Activated naive CD8-positive, alpha-beta T cell treated with anti-CD3 and anti-CD28 coated beads, Interleukin-2, amount 50 U/mL, for 16 hours (primary cell): ENCODE data around the gene PRELID3B.
"Not testable (repeated sequence)": the region's sequence is repeated elsewhere in the genome, so short reads cannot be mapped to it uniquely, and the experiment has no call there.

Experiments used
- DNase-seq: peaks from one replicate; pipeline ENCODE4 v3.0.0-alpha.2; 2020; ENCODE audit warnings: low read depth, low spot score

The PRELID3B gene

DNA sequence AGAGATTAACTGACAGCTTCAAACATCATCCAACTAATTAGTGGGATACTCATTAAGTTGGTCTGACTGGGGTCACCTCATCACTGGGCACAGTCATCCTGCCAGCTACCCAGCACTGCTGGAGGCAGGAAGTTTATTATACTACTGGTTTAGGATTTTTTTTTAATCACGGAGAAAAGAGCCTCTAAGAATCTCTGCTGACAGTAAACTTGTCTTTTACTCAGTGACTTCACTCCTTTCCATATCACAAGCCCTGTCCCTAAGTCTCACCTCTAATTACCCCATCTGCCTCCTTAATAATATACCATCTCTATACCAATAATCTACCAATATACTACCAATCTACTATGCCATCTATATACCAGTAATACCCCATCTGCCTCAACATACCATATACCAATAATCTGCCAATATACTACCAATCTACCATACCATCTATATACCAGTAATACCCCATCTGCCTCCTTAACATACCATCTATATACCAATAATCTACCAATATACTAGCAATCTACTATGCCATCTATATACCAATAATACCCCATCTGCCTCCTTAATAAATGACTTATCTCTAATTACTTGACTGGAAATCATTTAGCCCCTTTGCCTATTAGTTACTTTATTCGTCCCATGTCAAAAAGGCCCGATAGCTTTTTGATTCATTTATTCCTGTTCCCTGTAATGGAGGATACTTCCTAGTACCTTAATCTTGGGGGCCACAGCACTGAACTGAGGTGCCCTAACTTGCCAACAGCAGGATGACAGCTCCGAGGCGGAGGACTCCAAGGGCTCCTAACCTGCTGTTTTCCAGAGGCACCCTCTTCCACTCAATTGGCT, 15.5 kb downstream of the PRELID3B start:
- DNase-seq, result no peak

DNA sequence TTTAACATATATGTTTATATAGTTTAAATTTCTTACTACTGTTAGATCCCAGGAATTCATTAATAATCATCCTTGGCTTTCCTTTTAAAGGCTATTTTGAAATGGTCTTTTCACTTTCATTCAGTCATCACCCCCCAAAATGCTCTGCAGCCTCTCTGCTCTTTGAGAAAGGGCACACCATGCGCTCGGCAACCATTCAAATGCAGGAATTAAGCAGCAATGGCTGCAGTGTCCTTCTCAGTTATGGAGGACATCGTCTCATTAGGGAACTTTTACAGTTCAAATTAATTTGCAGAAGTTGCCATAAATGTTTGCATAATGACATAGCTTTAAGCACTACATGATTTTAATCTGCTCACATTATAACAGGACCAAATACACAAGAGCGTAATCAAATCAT, 17.1 kb downstream of the PRELID3B start:
- DNase-seq, result no peak

DNA sequence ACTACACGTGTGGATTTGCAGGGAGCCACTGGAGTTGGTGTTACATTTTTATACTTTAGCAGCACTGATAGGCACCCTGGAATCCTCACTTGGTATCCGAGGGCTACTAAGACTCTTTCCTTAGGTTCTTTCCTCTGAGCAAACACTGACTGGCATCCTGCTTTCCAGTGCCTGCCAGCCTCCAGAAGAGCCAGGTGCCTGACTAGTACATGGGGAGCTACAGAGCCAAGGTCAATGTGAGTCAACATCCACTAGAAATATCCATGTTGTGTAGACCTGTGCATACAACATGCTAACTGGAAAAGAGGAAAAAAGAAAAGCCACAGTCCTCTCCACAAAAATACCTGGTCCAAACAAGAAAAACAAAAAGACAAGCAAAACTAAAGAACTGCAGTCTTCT, 17.5 kb downstream of the PRELID3B start:
- no peak for DNase-seq

DNA sequence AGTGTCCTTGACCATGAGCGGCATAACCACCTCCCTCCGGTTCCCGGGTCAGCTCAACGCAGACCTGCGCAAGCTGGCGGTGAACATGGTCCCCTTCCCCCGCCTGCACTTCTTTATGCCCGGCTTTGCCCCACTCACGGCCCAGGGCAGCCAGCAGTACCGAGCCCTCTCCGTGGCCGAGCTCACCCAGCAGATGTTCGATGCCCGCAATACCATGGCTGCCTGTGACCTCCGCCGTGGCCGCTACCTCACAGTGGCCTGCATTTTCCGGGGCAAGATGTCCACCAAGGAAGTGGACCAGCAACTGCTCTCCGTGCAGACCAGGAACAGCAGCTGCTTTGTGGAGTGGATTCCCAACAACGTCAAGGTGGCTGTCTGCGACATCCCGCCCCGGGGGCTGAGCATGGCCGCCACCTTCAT, 18.5 kb downstream of the PRELID3B start:
- no peak for DNase-seq

DNA sequence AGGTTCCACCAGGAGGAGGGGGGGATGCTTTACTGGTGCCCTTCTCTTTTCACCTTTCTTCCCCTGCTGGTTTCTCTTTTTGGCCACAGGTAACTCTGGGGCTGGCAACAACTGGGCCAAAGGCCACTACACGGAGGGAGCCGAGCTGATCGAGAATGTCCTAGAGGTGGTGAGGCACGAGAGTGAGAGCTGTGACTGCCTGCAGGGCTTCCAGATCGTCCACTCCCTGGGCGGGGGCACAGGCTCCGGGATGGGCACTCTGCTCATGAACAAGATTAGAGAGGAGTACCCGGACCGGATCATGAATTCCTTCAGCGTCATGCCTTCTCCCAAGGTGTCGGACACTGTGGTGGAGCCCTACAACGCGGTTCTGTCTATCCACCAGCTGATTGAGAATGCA, 19.0 kb downstream of the PRELID3B start:
- no peak for DNase-seq

DNA sequence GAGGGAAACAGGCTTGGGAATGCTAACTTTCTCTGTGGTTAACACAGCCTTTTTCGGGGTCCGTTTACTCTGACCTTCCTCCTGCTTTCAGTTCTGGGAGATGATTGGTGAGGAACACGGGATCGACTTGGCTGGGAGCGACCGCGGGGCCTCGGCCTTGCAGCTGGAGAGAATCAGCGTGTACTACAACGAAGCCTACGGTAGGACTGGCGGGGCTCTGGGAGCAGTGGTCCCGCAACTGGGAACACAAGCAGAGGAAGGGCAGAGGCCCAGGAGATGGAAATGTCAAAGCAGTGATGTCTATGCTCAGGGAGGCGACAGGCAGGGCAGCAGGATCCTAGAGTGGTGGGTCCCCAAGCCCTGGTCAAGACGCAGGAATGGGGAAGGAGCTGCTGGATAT, 19.8 kb downstream of the PRELID3B start:
- no peak for DNase-seq

DNA sequence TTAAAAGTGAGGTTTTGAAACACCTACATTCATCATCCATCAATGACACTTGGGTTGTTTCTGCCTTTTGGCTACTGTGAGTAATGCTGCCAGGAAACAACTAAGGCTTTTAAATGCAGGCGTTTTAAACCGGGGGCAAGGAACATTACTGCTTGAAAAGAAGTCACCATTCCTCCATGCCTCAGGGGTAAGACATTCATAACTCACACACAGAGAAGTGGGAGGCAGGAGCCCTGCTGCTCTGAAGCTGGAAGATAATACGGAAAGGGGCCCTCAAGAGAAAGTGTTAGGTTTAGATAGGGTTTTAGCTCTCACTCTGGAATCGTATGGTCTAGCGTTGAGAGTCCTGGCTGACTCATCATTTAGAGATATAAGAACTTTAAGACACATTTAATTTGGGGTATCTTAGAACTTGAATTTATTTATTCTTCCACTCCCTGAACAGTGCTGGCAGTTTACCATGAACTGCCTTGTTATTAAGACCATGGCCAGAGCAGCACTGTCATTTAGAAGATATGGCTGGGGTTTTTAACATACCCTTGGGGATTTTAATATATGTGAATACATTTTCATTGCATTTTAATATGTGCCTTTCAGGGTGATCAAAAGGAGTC, 21.5 kb downstream of the PRELID3B start:
- no peak for DNase-seq

DNA sequence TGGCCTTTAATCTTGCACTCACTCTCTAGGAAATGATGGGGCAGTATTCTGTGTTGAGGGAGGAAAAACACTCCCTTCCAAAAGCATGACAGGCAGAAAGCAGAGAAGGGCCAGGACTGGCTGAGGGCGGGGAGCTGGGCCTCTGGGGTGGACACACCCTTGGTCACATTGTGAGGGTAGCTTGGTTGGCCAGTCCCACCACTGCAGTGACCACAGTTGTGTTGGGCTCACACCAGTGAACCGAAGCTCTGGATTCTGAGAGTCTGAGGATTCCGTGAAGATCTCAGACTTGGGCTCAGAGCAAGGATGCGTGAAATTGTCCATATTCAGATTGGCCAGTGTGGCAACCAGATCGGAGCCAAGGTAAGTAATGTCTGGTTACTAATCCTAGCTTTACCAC, 23.4 kb downstream of the PRELID3B start, which contains the start of gene TUBB1:
TSS of gene TUBB1 (plus strand) at position 213 of the 400 bp plus-strand sequence. CDS start at position 307, 94 bp downstream.
- no peak for DNase-seq

DNA sequence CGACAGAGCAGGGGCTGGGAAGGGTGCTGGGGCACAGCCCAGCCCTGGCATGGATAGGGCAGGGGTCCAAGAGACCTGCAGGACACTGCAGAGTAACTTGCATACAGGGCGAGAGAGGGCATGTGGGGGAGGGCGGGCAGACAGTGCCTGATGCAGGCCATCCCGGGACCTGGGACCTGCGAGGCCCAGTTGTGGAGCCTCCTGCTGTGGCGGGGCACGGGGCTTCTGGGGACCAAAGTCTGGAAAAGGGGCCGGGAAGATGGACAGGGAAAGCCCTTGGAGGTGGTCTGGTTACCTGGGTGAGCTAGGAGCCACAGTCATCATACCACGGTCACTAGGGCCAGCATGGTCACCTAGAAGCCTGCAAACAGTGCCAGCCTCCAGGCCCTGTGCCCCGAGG, 23.8 kb downstream of the PRELID3B start:
- DNase-seq, result no peak

DNA sequence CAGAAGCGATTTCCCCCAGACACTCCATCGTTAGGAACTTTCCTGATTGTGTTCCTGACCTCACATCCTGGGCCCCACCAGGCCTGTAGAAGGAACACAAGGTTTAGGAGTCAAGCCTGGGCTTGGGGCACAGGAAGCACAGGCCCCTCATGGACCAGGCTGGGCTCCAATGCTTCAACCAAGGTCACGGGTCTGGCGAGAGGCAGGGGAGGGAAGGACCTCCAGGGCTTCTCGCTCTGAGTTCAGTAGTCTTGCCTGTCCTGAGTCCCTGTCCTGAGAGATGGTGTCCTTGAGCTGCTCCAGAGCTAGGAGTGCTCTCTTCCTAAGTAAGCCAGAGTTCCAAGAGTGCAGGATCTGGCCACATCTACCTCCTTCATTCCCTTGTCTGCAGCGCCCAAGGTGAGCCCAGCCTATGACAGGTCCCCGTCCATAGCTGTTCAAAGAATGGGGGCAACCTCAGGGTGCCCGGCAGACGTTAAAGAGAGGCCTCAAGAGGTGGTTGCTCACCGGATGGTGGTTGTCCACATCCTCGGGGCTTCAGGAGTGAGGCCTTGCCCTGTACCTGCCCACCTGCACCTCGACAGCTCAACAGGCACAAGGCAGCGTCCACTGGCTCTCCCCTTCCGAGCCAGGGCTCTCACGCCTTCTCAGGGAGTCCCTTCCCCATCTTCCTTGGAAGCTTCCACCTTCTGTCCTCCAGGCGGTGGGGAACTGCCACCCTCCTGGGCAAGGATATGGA, 24.9 kb downstream of the PRELID3B start:
- DNase-seq, result no peak

DNA sequence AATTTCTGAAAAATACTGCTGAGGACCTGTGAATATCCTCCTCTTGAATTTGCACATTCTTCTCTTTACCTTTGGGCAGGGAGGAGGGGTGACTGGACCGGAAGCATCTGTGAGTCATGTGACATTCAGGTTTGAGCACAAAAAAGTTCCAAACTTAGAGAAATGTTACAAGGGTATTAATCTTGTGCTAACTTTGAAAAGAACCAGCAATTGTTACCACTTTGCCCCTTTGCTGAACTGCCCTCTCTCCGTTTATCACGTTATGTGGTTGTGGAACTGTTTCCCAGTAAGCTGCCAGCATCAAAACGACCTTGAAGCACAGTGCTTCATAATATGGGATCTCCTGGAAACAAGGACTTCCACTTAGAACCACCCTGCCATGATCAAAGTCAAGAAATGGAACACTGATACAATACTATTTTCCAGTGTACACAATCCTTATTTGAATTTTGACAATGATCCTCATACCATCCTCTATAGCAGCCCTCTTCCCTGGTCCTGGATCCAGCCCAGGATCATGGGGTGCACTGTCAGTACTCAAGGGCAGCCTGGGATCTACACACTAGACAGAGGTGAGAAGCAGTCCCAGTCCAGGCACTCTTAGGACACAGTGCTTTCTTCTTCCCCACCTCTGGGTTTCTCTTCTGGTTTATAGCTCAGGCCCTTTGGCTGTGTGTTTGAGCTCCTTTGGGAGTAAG, 25.6 kb downstream of the PRELID3B start:
- no peak for DNase-seq

DNA sequence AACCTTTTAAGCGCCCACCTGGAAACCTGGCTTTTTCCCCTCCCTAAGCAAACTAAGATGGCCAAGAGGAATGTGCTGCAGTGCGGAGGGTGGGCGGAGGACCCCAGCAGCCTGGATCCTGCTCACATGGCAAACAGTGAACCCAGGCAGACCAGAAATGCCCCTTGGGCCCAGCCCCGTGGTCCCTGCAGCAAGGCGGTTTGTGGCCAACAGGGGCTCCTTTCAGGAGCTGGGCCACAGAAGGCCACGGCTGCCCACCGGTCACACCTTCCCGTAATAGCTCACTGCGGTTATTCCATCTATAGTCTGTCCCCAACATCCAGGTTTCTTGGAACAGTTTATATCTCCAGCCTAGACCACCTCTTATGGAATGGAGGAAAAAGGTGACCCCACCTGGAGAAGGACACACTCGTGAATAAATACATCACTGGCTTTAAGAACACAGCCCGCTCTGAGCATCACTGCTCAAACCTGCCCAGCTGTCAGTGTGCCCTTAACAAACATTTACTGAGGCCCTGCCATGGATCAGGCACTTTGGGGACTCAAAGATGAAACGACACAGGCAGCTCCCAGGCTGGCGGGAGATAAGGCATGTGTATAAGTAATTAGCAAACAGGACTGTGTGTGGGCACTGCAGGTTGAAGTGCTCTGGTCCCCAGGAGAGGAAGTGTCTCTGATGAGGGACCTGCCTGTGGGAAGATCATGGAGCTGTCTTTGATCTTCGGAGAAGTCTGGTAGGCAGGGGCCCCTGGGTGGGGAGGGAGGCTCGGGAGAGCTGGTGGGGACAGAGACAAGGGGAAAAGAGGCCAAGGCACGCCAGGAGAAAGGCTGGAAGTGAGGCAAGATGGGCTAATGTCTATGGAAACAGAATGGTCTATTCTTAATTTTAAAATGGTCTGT, 26.5 kb downstream of the PRELID3B start:
- DNase-seq, result no peak

DNA sequence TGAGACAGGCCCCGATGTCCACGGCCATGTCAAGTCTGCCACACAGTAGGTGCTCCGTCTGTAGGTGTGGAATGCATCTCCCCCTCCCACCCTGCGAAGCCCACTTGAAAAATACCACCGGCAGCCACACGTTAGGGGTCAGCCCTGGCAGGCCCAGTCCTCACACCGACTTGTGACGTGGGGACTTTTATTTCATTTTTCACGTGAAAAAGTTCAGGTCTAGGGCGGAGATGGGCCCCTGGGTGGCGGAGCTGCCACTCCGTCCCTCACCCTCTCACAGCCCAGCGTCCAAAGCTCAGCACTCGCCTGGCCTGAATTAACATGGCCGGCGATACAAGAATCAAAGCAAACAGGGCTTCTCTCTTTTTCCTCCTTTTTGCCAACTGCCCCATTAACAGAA, 27.2 kb downstream of the PRELID3B start:
- no peak for DNase-seq

DNA sequence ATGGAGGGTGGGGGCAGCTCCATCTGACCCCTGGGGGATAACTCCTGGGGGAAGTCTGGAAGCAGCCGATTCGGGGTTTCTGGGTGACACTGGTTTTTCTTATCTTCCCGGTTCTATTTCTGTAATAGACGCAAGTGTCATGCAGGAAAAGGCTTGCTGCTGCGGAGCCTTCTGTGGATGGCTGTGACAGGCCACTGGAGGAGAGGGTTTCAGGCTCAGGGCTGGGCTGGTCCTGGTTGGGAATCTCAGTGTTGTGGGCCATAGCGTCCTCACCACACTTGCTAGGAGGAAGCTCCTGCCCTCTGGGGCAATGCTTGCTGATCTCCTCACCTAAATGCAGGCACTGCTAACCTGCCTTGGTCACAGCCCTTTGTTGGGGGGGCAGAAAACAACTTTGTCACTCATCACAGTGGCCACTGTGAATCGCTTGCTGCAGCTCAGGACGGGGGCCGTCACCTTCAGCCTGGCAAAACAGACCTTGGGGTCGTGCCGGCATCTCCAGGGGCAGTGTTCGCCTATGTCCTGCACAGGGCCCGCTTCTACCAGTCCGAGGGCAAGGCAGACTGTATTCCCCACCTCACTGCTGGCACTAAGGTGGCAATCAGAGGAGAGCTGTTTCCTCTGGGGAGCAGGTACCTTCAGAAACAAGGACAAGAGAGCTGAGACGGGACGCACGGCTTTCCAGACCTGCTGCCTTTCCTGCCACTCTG, 27.8 kb downstream of the PRELID3B start:
- no peak for DNase-seq

DNA sequence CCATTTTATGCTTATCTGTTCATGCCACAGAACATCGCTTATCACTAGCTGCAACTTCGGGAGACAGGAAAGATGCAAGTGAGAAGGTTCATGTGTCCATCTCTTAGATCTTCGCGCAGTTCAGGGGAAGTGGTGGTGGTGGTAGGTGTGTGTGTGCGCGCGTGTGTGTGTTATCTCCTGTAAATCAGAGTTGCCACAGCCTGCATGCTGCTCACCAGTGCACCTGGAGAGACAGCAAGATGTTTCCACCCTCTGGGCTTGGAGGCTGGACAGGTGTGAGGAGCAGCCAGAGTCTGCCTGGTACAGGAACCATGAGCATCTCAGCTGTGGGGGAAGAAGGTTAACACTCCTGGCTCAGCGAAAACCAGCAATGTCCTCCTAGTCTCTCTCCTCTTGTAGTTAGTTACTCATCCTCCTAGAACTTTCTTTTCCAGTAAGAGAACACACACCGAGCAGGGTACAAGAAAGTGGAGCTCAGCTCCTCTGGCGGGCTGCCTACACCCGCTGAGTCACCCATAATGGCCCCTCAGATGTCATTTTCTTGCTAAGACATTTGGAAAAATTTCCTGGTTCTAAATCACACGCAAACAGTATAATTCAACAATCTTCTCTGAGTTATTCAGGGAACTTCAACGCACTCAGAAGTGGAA, 28.5 kb downstream of the PRELID3B start:
- no peak for DNase-seq

DNA sequence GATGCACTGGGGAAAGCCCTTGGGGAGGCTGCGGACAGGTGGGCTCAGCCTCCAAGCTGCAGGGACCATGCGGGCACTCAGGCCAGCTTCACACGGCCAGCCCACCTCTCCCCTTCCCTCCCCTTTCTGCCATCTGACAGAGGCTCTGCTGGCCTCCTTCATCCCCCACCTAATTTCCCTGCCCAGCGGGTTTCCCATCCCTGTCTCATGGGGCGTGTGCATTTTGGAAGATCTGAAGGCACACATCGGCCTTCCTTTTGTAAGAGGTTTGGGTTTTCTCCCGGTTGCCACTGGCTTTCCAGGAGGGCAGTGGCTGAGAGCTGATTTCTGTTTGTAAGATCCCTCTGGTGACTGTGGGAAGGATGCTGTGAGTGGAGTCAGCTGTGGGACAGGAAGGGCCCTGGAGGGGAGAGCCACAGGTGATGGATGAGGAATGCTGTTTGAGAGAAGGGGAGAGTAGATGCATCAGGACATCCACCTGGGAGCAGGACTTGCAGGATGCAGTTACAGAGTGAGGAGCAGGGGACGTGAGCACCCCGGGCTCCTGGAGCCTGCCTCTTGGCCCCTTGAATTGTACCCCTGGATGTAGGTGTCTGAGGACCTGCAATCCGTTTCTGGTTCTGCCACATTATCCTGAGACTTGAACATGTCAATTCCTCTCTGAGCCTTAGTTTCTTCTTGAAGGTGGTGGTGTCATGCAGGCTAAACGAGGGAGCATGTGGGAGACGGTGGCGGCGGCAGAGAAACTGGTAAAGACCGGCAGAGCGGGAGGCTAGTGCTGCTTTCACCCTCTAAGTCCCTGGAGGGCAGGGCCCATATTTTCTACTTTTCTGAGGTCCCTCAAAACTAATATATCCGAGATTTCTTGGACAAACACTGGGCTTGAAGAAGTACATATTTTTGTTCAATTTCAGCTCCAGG, 29.3 kb downstream of the PRELID3B start:
- DNase-seq, result no peak

DNA sequence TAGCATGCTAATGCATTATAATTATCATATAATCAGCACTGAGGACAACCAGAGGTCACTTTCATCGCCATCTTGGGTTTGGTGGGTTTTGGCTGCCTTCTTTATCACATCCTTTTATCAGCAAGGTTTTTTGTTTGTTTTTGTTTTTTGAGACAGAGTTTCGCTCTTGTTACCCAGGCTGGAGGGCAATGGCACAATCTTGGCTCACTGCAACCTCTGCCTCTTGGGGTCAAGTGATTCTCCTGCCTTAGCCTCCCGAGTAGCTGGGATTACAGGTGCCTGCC, 30.8 kb downstream of the PRELID3B start:
- not testable (repeated sequence) for DNase-seq

DNA sequence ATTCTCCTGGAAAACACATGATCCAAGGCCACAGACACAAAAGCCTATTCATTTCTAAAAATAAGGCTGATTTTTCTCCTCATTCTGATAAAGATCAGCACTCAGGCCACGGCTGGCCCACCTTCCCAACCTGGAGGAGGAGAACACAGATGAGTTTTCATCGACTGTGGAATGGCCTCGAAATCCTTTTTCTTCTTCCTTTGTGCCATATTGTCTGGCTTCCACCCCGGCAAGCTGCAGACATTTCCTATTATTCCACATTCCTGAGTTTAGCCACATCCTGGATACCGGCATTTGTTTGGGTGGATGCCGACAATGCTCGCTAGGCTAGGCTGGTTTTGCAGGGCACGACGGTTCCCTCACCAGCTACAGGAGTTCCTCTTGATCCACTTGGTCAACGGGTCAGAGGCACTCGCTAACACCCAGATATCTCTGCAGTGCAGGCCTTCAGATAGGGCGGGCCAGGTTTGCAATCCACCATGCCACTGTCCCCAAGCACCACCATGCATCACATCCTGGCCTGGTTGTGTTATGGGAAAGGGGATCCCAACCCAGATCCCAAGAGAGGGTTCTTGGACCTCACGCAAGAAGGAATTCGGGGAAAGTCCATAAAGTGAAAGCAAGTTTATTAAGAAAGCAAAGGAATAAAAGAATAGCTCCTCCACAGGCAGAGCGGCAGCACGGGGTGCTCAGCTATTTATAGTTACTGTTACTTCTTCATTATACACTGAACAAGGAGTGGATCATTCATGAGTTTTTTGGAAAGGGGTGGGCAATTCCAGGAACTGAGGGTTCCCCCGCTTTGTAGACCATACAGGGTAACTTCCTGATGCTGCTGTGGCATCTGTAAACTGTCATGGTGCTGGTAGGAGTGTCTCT, 31.4 kb downstream of the PRELID3B start:
- DNase-seq, result no peak
